ENCODE measurements around the gene TRIM10.

- TF ChIP-seq CTCF (IDR thresholded peaks at IDR 0.05) = no peak
- TF ChIP-seq POLR2AphosphoS5 (IDR thresholded peaks at IDR 0.05) = no peak
- TF ChIP-seq EP300 (IDR thresholded peaks at IDR 0.05; ENCODE audit: low read depth) = no peak
Measured at GRCh38 chr6:30121446-30122366, 39.3 kb downstream of the TRIM10 start.
